ENCODE measurements around the gene PTTG1IP.

DNA sequence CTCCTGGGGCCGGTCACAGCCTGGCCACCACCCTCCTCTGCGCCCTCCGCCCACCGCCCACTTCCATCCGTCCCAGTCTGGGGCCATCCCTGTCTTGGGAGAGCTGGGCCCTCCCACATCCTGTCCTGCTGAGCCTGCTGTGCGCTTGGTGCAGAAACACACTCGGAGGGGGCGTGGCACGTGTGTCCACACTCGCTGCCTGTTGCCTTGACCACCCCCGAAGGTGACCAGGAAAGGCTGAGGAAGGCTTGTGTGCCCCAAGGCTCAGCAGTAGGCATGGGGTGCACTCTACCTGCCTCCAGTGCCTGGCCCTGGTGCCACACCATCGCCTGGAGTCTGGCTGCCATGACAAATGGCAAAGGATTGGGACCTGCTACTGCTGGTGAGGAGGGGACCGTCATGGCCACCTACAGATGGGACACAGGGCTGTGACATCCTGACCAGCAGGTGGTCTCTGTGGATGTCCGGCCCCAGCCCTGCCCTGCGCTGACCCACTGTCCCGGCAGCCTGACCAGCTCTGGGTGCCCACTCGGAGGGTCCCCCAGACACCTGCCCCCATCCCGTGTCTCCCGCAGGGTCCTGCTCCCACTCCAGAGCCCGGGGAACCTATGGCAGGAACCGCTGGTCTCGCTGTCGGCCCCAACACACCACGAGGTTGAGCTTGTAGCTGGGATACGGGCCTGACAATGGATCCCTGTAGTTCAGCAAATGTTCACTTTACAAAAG is 23.2 kb upstream of the PTTG1IP start:
- TF ChIP-seq, protein P1, sequence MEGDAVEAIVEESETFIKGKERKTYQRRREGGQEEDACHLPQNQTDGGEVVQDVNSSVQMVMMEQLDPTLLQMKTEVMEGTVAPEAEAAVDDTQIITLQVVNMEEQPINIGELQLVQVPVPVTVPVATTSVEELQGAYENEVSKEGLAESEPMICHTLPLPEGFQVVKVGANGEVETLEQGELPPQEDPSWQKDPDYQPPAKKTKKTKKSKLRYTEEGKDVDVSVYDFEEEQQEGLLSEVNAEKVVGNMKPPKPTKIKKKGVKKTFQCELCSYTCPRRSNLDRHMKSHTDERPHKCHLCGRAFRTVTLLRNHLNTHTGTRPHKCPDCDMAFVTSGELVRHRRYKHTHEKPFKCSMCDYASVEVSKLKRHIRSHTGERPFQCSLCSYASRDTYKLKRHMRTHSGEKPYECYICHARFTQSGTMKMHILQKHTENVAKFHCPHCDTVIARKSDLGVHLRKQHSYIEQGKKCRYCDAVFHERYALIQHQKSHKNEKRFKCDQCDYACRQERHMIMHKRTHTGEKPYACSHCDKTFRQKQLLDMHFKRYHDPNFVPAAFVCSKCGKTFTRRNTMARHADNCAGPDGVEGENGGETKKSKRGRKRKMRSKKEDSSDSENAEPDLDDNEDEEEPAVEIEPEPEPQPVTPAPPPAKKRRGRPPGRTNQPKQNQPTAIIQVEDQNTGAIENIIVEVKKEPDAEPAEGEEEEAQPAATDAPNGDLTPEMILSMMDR (tag by site-specific recombination; IDR thresholded peaks at IDR 0.05) = no peak
- TF ChIP-seq ZFP37 (tag by site-specific recombination; IDR thresholded peaks at IDR 0.05) (no peak), TRIM28 (IDR thresholded peaks at IDR 0.05; ENCODE audit: borderline replicate concordance, low read length) (no peak)

Measured in HEK293 (cell line).